ENCODE results near the gene CDH22. TPM values are rescaled to one million over a fixed set of nuclear protein-coding genes. Genes with fewer than 3 reads are reported as not detected.

The CDH22 gene
- total RNA-seq, 1 donor from 2014 or later, result 0.14 TPM

DNA sequence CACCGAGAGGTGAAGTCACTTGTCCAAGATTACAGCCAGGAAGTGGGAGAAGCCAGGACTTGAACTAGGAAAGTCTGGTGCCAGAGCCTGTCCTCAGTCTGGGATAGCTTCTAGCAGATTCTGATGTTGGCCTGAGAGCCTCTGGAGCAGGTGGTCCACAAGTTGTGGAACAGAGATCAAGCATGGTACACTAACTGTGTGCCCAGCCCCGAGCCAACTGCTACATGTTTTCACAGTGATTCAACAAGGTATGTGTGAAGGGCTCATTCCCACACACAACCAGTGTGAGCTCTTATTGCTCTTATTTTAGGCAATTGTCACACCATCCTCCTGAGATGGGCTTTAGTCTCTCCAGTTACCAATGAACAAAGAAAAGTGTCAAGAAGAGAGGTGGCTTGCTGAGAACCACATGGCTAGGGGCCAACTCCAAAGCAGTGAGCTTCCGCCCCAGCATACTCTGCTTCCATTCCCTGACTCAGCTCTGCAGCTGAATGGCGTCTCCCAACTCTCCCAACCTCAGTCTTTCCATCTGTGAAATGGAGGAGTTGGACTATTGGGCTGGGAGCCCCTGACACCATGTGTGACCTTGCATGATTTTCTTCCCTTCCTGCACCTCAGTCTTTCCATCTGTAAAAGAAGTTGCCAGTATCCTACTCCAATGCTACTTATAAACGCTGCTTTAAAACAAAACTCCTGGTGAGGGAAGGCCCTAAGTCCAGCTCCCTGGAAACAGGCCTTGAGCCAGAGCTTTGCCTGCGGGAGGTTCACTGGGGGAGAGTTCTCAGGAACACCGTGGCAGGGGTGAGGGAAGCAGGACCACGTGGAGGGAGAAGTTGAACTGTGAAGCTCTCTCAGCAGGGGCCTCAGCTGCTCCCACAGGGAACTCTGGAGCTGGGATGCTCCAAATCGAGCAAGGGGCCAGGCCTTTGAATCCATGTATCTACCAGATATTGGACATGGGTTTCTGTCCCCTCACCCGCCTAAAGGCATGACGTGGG, 40.9 kb downstream of the CDH22 start:
- DNase-seq (ENCODE audit: low spot score, unreplicated experiment), result no peak
- Mint-ChIP-seq H3K27me3 (peaks cover 50% of the 10 kb centered on the region), H3K36me3 (ENCODE audit: insufficient read depth) (no peaks in the 10 kb centered on the region), H3K4me3 (ENCODE audit: low read depth) (no peak overlapping the region), H3K27ac (no peak overlapping the region), H3K4me1 (ENCODE audit: low read depth) (no peaks in the 10 kb centered on the region), H3K9me3 (ENCODE audit: low read depth) (no peaks in the 10 kb centered on the region)
- TF ChIP-seq, protein P1, sequence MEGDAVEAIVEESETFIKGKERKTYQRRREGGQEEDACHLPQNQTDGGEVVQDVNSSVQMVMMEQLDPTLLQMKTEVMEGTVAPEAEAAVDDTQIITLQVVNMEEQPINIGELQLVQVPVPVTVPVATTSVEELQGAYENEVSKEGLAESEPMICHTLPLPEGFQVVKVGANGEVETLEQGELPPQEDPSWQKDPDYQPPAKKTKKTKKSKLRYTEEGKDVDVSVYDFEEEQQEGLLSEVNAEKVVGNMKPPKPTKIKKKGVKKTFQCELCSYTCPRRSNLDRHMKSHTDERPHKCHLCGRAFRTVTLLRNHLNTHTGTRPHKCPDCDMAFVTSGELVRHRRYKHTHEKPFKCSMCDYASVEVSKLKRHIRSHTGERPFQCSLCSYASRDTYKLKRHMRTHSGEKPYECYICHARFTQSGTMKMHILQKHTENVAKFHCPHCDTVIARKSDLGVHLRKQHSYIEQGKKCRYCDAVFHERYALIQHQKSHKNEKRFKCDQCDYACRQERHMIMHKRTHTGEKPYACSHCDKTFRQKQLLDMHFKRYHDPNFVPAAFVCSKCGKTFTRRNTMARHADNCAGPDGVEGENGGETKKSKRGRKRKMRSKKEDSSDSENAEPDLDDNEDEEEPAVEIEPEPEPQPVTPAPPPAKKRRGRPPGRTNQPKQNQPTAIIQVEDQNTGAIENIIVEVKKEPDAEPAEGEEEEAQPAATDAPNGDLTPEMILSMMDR (IDR thresholded peaks at IDR 0.05; ENCODE audit: unreplicated experiment), result no peak

DNA sequence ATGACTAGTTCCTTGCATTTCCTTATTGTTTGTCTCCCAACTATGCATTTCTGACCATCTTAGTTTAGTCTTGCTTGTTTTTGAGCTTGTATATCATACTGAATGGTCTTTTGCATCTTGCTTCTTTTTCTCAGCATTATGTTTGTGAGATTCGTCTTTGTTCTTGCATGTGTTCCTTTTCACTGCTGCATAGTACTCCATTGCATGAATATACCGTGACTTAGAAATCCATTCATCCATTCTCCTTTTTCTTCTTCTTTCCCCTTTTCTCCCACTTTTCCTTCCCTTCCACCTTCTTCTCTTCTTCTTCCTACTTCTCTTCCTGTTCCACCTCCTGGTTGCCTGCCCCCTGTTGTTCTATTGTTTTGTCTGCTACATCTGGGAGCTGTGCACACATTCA, 42.8 kb downstream of the CDH22 start:
- H3K4me1 Mint-ChIP-seq (ENCODE audit: low read depth), result no peaks in the 10 kb centered on the region
- H3K9me3 Mint-ChIP-seq (ENCODE audit: low read depth), result no peaks in the 10 kb centered on the region
- TF ChIP-seq, protein P1 (IDR thresholded peaks at IDR 0.05; ENCODE audit: unreplicated experiment), result no peak
- no peak overlapping the region for H3K27ac Mint-ChIP-seq
- H3K4me3 Mint-ChIP-seq (ENCODE audit: low read depth), result no peak overlapping the region
- no peaks in the 10 kb centered on the region for H3K36me3 Mint-ChIP-seq (ENCODE audit: insufficient read depth)
- no peak for DNase-seq (ENCODE audit: low spot score, unreplicated experiment)
- H3K27me3 Mint-ChIP-seq, result peaks cover 40% of the 10 kb centered on the region

DNA sequence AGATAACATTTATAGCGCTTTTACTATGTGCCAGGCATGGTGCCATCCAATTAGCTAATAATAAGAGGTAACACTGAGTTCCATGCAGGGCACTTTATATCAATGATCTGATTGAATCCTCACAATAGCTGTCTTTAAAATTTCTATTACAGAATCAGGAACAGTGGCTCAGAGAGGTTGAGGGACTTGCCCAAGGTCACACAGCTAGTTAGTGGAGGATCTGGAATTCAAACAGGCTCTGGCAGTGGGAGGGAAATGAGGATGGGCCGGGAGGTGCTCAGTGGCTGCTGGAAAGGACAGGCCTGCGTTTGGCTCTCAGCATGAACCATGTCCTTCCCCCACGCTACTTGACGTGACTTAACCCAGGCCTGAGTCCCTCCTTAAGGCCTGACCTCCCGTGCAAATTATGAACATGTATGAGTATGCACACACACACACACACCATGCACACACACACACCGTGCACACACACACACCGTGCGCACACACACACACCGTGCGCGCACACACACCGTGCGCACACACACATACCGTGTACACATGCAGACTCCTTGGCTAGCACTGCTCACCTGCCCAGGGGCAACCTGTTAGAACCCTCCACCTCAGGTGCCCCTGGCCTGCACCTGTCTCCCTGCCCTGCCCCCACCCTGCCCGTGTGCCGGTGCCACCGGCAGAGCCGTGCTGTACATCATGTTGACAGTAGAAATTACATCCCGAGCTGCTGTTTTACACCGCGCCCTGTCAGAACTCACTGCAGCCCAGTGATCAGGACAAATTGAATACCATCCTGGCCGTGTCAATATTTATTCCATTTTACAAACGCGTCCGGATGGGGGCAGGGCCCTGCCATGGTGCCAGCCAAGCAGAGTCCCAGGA, 43.7 kb downstream of the CDH22 start:
- Mint-ChIP-seq H3K4me1 (ENCODE audit: low read depth) (no peaks in the 10 kb centered on the region), H3K27ac (no peak overlapping the region), H3K4me3 (ENCODE audit: low read depth) (no peak overlapping the region), H3K27me3 (peaks cover 37% of the 10 kb centered on the region), H3K36me3 (ENCODE audit: insufficient read depth) (no peaks in the 10 kb centered on the region), H3K9me3 (ENCODE audit: low read depth) (no peaks in the 10 kb centered on the region)
- TF ChIP-seq, protein P1 (IDR thresholded peaks at IDR 0.05; ENCODE audit: unreplicated experiment), result no peak
- no peak for DNase-seq (ENCODE audit: low spot score, unreplicated experiment)

DNA sequence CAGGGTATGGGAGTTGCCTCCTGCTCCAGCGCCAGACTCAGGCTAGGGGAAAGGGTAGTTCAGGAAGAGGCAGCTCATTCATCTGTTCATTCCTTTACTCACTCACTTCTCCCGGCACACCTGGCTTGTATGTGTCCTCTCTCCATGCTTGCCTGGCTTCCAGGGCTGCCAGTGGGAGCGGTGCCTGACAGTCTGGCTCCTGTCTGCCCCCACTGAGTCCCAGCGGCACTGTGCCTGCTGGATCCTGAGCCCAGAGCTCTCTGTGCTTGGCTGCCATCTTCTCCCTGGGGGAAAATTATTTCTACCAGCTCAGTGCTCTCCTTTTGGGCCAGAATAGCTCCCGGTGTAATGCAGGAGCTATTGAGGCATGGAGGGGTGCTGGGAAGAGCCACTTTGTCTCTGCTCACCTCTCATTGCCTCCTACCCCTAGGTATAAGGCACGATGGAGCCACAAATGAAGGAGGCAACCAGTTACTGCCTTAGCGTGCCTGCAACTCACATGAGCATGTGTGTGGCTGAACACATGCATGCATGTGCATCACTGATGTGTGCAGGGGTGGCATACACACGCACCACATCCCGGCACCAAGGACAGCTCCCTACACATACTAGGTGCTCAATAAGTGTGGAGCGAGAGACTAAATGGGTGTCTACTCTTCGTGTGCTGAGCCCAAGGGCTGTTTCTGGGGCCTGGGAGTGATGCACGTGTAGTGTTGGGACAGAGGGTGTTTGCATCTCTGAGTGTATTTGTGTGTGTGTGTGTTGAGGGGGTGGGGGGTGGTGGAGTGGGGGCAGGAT, 46.6 kb downstream of the CDH22 start:
- peaks cover 31% of the 10 kb centered on the region for H3K27me3 Mint-ChIP-seq
- H3K4me1 Mint-ChIP-seq (ENCODE audit: low read depth), result no peaks in the 10 kb centered on the region
- TF ChIP-seq, protein P1 (IDR thresholded peaks at IDR 0.05; ENCODE audit: unreplicated experiment), result no peak
- no peaks in the 10 kb centered on the region for H3K36me3 Mint-ChIP-seq (ENCODE audit: insufficient read depth)
- DNase-seq (ENCODE audit: low spot score, unreplicated experiment), result no peak
- no peak overlapping the region for H3K27ac Mint-ChIP-seq
- H3K4me3 Mint-ChIP-seq (ENCODE audit: low read depth), result no peak overlapping the region
- no peaks in the 10 kb centered on the region for H3K9me3 Mint-ChIP-seq (ENCODE audit: low read depth)

All from progenitor cell of endocrine pancreas (in vitro differentiated cells).